Glomerular visceral epithelial cell (primary cell): ENCODE measurements around the gene PDE4D.

Source experiments
- DNase-seq: peaks from one replicate; pipeline ENCODE4 v3.0.0-alpha.2; 2016; ENCODE audit errors: extremely low spot score

Gene PDE4D

DNA sequence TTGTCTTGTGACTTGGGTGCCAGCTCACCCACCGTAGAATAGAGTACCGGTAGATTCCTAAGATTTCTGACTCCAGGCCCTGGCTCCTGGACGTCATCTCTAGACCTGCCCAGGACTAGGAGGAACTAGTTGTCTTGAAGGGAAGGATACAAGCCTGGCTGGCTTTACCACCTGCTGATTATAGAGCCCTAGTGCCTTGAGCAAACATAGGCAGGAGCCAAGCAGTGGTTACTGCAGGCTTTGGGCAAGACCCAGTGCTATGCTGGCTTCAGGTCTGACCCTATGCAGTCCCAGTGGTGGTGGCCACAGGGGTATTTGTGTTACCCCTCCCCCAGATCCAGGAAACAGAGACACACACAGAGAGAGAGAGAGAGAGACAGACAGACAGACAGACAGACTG, 606.2 kb downstream of the PDE4D start:
- no peak for DNase-seq

- no peak for DNase-seq
These were observed 607.0 kb downstream of the PDE4D start for GRCh38 chr5:59286510-59286909.

DNA sequence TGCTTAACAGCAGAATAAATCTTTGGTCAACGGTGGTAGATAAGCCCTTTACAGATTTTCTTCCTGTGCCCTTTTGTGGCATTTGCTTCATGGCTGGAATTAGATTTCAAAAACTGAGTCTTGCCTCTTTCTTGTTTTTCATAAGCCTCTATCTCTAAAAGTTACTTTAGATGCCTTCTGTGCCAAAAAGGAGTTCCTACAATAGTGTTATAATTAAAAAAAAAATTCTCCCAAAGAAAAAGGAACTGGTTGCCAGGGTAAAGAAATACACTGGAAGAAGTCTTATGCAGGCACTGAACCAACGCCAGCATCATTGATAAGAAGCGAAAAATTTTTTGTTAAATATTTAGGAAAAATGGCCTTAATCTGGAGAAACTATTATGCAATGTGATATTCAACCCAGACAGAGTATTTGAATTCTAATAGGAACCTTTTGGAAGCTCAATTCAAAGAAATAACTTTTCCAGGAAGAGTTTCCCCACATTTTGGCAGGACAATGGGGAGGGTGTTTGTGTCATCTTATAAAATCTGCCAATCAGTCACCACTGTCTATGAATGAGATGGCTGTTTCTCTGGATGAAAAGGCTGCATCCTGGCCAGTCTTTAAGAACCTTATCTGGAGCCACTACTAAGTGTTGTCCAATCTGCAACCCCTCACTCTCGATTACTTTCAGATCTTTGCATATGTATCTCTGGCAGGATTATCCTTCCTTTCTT, 608.1 kb downstream of the PDE4D start:
- DNase-seq, result no peak

- no peak for DNase-seq
These were observed 610.8 kb downstream of the PDE4D start for GRCh38 chr5:59282726-59283125.

DNA sequence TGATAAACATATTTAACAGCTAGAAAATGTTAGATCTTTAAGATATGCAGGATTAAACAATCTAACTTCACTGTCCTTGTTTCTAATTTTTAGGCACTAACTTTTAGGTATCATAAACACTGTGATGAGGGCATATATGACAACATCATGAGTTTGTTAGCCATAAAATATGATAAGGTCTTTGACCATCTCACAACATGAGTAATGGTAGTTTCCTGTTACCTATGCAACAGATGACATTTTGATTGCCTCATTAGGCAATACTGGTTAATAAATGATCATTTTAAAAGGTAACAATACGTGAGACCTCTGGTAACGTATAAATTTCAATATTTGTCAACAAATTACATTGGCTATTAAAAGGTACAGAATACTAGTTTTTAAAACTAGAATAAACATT, 613.5 kb downstream of the PDE4D start:
- DNase-seq, result no peak

DNA sequence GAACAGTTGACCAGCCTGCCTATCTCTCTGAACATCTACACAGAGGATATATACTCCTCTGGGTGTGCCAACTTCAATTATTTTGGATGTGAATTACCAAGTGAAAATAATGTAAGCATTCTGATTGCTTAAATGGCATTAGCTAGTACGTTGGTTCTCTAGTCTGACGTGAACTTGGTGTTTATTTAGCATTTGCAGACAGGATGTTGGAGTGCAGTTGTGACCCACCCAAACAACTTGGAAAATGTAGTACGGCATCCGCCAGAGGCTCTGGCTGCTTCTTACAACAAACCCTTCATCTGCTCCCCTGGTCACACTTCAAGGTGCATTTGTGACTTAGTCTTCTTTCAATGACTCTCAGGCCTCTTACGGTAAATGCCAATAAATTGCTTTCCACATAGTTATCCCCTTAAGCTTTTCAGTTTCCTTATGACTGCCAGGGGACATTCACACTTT, 616.6 kb downstream of the PDE4D start:
- DNase-seq, result no peak

- no peak for DNase-seq
These were observed 617.2 kb downstream of the PDE4D start for GRCh38 chr5:59276325-59276675.

DNA sequence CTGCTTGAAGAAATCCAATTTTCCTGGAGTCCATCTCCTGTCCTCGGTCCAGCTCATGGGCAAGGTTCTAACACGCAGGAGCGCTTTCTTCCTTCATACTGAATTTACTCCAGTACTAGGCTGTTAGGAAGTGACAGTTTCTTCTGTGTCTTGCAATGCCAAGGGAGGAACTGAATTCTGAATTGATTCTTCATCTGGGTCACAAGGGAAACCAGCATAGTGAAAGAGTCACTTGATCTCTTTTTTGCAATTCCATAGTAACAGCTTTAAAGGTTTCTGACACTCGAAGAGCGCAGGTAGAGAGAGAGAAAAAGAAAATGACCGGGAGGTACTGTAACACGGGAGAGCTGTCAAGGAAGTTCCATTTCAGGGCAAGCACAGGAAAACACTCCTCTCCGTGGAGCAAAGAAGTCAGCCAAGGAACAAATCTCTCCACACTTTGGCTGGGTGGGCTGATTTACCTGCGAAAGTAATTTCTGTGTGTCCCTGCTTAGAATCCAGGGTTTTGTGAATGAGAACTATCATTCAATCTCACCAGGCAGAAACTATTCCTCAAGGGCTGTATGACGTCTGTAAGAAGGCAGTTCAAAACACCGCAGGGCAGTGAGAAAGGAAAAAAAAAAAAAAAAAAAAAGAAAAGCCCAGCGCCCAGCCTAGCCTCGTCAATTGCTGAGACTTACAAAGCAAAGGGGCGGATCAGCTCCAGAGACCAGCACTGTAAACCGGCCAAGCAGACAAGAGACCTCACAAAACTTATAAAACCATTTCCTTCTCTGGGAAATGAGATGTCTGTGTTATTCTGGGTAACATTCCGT, 617.8 kb downstream of the PDE4D start:
- peak; percentile 63 for DNase-seq

DNA sequence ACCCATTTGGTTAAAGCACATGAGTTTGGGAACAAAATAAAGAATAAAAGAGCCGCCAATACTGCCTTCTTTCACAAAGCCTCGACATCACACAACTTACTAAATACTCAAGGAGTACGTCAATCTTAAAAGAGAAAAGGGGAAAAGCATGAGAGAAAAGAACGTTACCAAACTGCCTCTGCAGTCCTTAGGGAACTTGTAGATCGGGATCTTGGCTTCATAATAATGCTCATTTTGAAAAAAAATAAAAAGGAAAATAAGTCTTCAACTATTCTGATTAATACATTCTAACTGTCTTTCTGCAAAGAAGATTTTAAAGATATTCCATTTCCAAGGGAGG, 618.4 kb downstream of the PDE4D start:
- no peak for DNase-seq

DNA sequence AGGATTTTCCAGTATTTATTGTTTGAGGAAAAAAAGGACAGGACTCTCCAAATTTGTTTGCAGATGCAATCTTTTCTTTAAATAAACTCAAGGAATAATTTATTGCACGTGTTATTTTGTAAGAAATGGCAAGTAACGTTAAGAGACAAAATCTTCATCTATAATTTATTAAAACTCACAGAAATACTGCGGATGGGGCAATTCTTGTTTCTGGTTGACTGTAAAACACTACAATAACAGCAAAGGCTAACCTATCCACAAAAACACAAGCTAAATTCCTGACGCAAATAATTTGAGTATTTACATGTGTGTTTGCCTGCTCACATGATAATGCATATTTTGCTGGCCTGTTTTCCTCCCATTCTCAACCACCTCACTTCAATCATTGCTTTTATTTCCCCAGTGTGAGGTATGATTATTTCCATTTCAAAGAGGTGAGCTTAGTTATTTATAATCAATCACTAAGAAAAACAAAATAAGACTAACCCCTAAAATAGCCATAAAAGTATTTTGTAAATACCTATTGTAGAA, 619.4 kb downstream of the PDE4D start:
- no peak for DNase-seq

DNA sequence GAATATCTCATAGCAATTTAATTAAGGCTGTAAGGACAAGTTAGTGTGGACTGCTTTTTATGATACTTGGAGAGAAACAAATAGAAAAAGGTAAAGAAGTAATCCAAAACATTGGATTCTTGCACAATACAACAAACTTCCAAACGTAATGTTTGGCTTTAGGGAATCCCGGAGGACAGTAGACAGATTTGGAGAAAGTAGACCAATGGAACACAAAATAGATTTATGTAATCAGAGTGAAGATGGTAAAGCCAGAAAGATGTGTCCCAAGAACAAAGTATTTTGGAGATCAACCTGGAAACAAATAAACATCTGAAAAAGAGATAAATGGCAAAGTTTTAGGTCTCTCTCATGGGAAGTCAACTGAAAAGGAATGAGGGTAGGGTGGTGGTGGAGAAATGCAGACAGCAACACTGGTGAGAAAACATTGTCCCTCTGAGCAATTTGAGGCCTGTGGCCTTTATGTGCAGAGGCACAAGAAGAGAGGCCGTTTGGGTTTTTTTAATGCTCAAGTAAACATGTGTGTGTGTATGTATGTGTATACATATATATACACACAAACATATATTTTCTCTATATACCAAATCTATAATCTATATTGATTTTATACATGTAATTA, 620.6 kb downstream of the PDE4D start:
- DNase-seq, result no peak

DNA sequence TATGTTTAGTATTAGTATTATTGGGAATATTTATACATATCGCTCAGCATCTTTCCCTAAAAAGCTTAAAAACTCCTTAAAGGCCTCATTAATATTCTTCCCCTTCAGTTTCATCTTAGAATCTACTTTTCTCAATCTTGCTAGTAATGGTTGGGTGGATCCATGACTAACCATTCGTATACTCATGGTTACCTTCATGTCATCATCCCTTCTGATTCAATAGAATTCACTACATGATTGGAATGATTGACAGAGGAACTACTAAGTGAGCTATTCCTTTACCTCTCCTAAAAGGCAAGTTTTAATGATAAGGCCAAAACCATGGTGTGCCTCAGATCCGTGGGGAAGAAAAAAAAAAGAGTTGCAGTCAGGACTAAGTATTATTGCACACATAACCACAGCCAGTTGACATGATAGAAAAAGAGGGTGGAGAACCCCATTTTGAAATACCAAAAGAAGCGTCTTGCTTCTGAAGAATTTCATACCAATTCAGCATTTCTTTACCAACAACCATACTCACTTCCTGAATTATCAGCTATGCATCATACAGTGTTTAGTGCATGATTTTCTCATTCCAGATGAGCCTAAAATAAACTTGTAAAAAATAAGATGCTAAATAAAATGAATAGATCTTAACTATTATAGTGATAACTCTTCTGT, 624.6 kb downstream of the PDE4D start:
- no peak for DNase-seq

- DNase-seq, result no peak
These were observed 626.5 kb downstream of the PDE4D start for GRCh38 chr5:59267033-59267432.

DNA sequence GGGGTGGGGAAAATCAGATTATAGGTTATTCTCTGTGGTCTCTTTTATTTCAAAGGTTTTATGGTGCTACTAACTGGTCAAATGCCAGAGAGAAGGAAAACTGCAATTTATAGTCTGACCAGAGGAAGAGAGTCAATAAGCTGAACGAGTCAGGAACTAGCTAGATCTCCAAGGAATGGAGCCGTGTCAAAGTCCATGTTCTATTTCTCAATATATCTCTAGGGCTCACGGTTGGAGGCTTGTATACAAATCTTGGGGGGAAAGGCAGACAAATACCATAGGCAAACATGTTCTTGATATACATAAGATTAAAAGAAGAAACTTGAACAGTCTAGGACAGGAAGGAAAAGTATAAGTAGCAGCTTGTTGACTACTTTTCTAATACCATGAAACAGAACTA, 627.1 kb downstream of the PDE4D start:
- no peak for DNase-seq

DNA sequence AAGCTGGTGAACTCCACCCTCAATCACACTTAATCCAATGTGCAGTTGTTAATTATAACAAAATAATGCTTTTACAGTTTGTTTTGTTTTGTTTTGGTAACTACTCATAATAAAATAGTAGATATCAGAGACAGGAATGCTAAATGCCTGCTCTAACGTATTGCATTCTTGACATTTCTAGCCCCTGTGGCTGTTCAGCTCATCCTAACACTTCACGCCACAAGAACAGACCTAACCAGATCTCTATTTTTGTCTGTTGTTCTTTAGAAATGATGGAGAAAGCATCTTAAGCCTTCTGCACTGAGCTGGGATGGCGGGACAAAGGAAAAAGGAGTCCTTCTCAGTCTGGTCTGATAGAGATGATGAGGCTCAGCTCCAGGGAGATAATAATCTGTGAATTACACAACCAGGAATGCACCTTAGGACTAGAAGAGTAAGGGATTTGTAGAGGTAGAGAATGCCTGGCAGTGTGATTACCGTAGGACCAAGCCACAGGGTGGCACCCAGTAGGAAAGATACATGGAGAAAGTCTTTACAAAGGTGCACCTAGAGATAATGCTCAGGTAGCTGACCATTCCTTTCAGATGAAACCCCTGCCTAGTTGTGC, 628.8 kb downstream of the PDE4D start:
- no peak for DNase-seq

DNA sequence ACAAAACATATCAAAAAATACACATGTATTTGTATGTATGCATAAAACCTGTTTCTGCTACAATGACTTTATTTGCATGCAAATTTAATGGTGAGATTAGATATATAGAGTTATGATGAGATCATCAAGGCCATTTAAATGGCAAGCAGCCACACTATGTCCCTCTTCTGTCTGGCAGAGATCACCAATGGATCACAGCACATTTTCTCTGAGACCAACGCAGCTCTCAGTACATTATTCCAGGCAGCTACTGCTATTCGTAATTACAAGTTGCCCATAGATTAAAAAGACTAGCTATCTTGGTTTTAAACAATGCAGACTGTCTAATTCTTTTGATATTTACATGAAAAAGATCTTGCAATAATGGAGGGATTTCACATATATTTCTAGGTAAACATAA, 629.5 kb downstream of the PDE4D start:
- no peak for DNase-seq

- no peak for DNase-seq
These were observed 631.6 kb downstream of the PDE4D start for GRCh38 chr5:59261969-59262368.

GRCh38 chr5:59260973-59261372, 632.6 kb downstream of the PDE4D start:
- no peak for DNase-seq

DNA sequence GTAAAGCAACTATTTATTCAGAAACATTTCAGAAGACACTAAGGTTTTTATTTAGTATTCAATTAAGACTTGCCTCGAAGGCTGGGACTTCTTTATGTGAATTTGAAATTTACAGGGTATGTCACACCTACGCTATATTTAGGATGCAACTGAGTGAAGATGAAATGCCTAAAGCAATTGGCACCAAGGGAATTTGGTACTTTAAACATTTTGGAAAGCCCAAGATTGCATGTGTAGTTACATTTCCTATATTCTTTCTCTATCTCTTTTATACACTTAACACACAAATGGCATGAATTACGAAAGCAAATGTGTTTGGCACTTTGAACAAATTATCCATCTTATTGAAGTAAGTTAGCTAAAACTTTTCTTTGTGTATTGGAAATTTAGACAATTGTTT, 633.3 kb downstream of the PDE4D start:
- DNase-seq, result no peak

DNA sequence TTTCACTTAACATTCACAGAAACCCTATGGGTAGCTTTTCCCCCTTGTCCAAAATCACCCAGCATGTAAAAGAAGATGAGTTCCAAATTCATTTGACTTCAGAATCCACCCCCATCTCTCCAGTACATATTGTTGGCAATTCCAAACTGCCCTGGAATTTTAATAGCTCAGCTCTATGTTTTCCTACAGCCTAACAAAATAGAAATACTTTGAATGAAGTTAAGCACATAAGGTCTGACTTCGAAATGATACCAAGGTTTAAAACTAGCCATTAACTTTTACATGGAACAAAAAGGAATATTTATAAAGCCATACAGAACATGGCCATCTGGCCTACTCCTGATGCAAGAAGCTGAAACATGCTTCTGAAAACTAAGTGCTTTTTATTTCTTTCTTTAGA, 634.3 kb downstream of the PDE4D start:
- no peak for DNase-seq

DNA sequence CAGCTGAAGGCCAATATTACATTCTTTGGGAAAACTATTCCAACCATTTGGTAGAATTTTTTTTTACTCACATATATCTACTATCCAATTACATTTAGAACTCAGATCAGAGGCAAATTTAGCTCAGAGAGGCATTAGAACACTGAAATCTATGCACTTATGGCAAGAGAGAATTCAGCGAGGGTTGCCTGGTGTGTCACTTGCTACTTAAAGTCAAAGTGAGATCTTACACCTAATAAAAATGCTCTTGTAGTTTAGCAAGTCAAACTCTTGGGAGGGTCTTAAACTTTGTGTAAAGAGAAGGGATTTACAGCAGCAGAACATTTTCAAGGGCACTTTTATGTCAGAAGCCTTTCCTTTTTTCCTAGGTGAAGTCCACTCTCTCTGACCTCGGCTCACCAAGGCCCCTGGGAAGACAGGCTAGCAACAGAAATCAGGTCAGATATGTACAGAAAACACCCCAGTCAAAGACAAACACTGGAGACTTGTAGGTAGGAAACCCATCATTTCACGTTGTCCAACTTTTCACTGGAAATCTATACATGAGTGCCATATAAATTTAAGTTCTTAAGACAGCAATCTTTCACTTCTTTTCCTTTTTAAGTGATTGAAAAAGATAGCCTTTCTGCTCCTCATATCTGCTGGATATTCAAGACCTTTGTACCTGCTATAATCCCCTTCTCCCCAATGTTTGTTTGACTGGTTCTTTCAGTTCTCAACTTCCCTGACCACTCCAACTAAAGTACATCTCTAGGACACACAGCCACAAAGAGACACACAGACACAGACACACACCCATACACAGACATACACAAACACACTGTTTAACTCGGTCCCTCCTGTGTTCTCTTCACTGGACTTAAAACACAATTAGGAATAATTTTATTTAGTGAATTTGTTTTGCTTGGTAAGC, 635.8 kb downstream of the PDE4D start:
- no peak for DNase-seq
